ENCODE results near the gene LAMC2. TPM values are rescaled to one million over a fixed set of nuclear protein-coding genes. Genes with fewer than 3 reads are reported as not detected.

Gene LAMC2
- total and polyA plus RNA-seq, 9 of the 15 experiments (the other 6 are each of a cell fraction or from before 2014, with no cell fraction given): 0.02 to 0.03 TPM; not detected in 7

DNA sequence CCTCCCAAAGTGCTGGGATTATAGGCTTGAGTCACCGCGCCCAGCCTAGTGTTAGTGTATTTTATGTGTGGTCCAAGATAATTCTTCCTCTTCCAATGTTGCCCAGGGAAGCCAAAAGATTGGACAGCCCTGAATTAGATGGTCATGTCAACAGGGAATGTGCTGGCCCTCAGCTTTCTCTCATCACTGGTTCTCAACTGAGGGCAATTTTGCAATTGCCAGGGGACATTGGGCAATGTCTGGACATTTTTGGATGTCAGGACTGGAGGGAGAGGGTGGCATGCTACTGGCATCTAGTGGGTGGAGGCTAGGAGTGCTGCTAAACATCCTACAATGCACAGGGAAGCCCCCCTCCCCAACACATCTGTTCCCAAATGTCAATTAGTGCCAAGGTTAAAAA is 95.0 kb downstream of the LAMC2 start:
- BruUV-seq (replicated peaks): no TSS peak
- TF ChIP-seq GTF3C2 (IDR thresholded peaks at IDR 0.05; ENCODE audit: borderline replicate concordance, extremely low read depth, insufficient read length): no peak
- no peak for TF ChIP-seq CHD1 (IDR thresholded peaks at IDR 0.05; ENCODE audit: low read length)
- TF ChIP-seq ZNF507 (tag; conservative IDR thresholded peaks at IDR 0.05): no peak
- TF ChIP-seq MBD2 (IDR thresholded peaks at IDR 0.05; ENCODE audit: borderline replicate concordance, low read depth): no peak
- no peak for TF ChIP-seq ETV6 (IDR thresholded peaks at IDR 0.05; ENCODE audit: borderline replicate concordance in 1 of 2, low read depth in 2 of 2, low read length in 1 of 2)
- no peak for TF ChIP-seq ETV6 (CRISPR knock-in tag; IDR thresholded peaks at IDR 0.05; ENCODE audit: borderline replicate concordance)
- TF ChIP-seq PHF21A (IDR thresholded peaks at IDR 0.05; ENCODE audit: borderline replicate concordance, low read depth): no peak
- no peak for TF ChIP-seq DACH1 (IDR thresholded peaks at IDR 0.05; ENCODE audit: partially characterized antibody)
- TF ChIP-seq ZBED1 (IDR thresholded peaks at IDR 0.05): no peak
- no peak for TF ChIP-seq ZFP1 (CRISPR knock-in tag; IDR thresholded peaks at IDR 0.05)
- no peak for TF ChIP-seq DEAF1 (CRISPR knock-in tag; IDR thresholded peaks at IDR 0.05)
- no peak for TF ChIP-seq HIVEP1 (CRISPR knock-in tag; IDR thresholded peaks at IDR 0.05)
- DNase-seq (ENCODE audit: extremely low read depth in 1 of 4, low spot score in 3 of 4): no peak
- no peak overlapping the region for H3K9ac ChIP-seq (ENCODE audit: insufficient read depth in 1 of 2, low read depth in 2 of 2, low read length in 2 of 2)
- H4K20me1 ChIP-seq (replicated peaks; ENCODE audit: control insufficient read depth, insufficient read depth, low read length): 0 out of 2 replicates have a peak, but pooled peaks cover 10% of the 10 kb centered on the region
- no peaks in the 10 kb centered on the region for H3K36me3 ChIP-seq (ENCODE audit: control insufficient read depth, insufficient read depth, low read length)
- no peaks in the 10 kb centered on the region for H3K4me1 ChIP-seq (replicated peaks in 1 of 2; ENCODE audit: control insufficient read depth in 2 of 2, insufficient read depth in 2 of 2, low read length in 2 of 2)
- peaks cover 19 to 56% of the 10 kb centered on the region in 2 experiments; a peak in 4 of 5 replicates for H3K27me3 ChIP-seq (ENCODE audit: control insufficient read depth in 2 of 2, insufficient read depth in 2 of 2, low read length in 2 of 2)
- no peak for FAIRE-seq
- no peak overlapping the region for H3K4me3 ChIP-seq
- intact Hi-C loops (cut with micrococcal nuclease): loop anchor here (1.0 to 10.0 kb wide), 4 partner anchors 191 to 634 kb away; partner anchors contain the start of gene SMG7
- no peaks in the 10 kb centered on the region for H3K79me2 ChIP-seq (ENCODE audit: control insufficient read depth, insufficient read depth, low read length)
- in situ Hi-C loops (cut with MboI): loop anchor here (5.0 kb wide), 1 partner anchor 341 kb away; no protein-coding TSS in a partner anchor
- H3K9me1 ChIP-seq (ENCODE audit: control insufficient read depth, insufficient read depth, low read length): no peaks in the 10 kb centered on the region
- H3K4me2 ChIP-seq (ENCODE audit: insufficient read depth, low read length): no peak overlapping the region
- 0% methylated on average over 2 of the region's 2 CpGs for WGBS (ENCODE audit: insufficient coverage, low coverage, missing lambda C conversion rate)
- H2AFZ ChIP-seq (ENCODE audit: low read depth, low read length): no peak overlapping the region
- no peak for ATAC-seq
- H3K9me3 ChIP-seq (replicated peaks; ENCODE audit: control insufficient read depth, insufficient read depth, low read depth, low read length): no peaks in the 10 kb centered on the region
- ChIA-PET POLR2A (interaction anchor here (0.6 to 1.0 kb wide), 2 partner anchors 22 to 35 kb away, joined by 3 to 4 read pairs; no protein-coding TSS in a partner anchor), CTCF (ENCODE audit: low intra/inter-chr PET ratio) (interaction anchor here (0.7 to 1.8 kb wide), 5 partner anchors 262 to 635 kb away, joined by 3 to 13 read pairs (median 5); no protein-coding TSS in a partner anchor)
- no peak overlapping the region for H3K27ac ChIP-seq (ENCODE audit: extremely low read depth, low read depth, low read length)
